Nephron (organoid): ENCODE measurements around the gene ZNRF1.

Experiments
- H3K27ac Mint-ChIP-seq, 3 experiments: 2 replicates each; pipeline ENCODE4 v1.8.0; 2020; ENCODE audit warnings: mixed read lengths in 3 of 3, mild to moderate bottlenecking in 2 of 3, moderate library complexity in 1 of 3
- H3K27me3 Mint-ChIP-seq: 2 replicates; pipeline ENCODE4 v1.8.0; 2021; ENCODE audit warnings: low read depth, mild to moderate bottlenecking, moderate library complexity, mixed read lengths
- H3K36me3 Mint-ChIP-seq: 2 replicates; pipeline ENCODE4 v1.8.0; 2020; ENCODE audit warnings: low read depth, mixed read lengths
- H3K4me1 Mint-ChIP-seq: 2 replicates; pipeline ENCODE4 v1.8.0; 2020; ENCODE audit warnings: mixed read lengths
- H3K4me3 Mint-ChIP-seq, 3 experiments: 2 replicates each; pipeline ENCODE4 v1.8.0; 2020; ENCODE audit warnings: mild to moderate bottlenecking in 3 of 3, mixed read lengths in 3 of 3, moderate library complexity in 2 of 3
- H3K9me3 Mint-ChIP-seq: 2 replicates; pipeline ENCODE4 v1.8.0; 2020; ENCODE audit warnings: mixed read lengths
- CTCF ChIP-seq, 3 experiments: fragments of 200-600 bp; sonication (generic); IDR thresholded peaks; one replicate each; pipeline ENCODE4 v1.5.0; 2021; ENCODE audit warnings: antibody characterized with exemption in 3 of 3; ENCODE audit not compliant: unreplicated experiment in 3 of 3

Gene ZNRF1

GRCh38 chr16:74997042-74997491 lies 1.8 kb upstream of the ZNRF1 start:
- TF ChIP-seq CTCF (IDR thresholded peaks at IDR 0.05; ENCODE audit: unreplicated experiment in 3 of 3), result no peak
- H3K4me3 Mint-ChIP-seq, result peak overlapping the region in 1 of 3 experiments; percentile 38
- peak overlapping the region in 1 of 3 experiments; percentile 42 for H3K27ac Mint-ChIP-seq
- H3K27me3 Mint-ChIP-seq, result no peaks in the 10 kb centered on the region
- peaks cover 24% of the 10 kb centered on the region for H3K4me1 Mint-ChIP-seq
- H3K36me3 Mint-ChIP-seq, result no peaks in the 10 kb centered on the region
- H3K9me3 Mint-ChIP-seq, result no peaks in the 10 kb centered on the region

- H3K27me3 Mint-ChIP-seq, result no peaks in the 10 kb centered on the region
- peaks cover 41% of the 10 kb centered on the region for H3K4me1 Mint-ChIP-seq
- peak overlapping the region in 1 of 3 experiments; percentile 86 for H3K27ac Mint-ChIP-seq
- H3K9me3 Mint-ChIP-seq, result no peaks in the 10 kb centered on the region
- H3K4me3 Mint-ChIP-seq, result peak overlapping the region; percentile 86 to 92 (median 88)
- no peak for TF ChIP-seq CTCF (IDR thresholded peaks at IDR 0.05; ENCODE audit: unreplicated experiment in 3 of 3)
- H3K36me3 Mint-ChIP-seq, result peaks cover 8% of the 10 kb centered on the region
Observed at GRCh38 chr16:74999219-74999608, 390 bp downstream of the ZNRF1 start.

GRCh38 chr16:74999609-75000480 lies 1.0 kb downstream of the ZNRF1 start:
- Mint-ChIP-seq H3K4me1 (peaks cover 43% of the 10 kb centered on the region), H3K27ac (peak overlapping the region; percentile 41 to 88 (median 86)), H3K36me3 (peaks cover 8% of the 10 kb centered on the region), H3K27me3 (no peaks in the 10 kb centered on the region), H3K9me3 (no peaks in the 10 kb centered on the region), H3K4me3 (peak overlapping the region; percentile 92 to 98 (median 95))
- TF ChIP-seq CTCF (IDR thresholded peaks at IDR 0.05; ENCODE audit: unreplicated experiment in 3 of 3), result no peak

GRCh38 chr16:75000481-75001081 lies 1.8 kb downstream of the ZNRF1 start:
- no peaks in the 10 kb centered on the region for H3K9me3 Mint-ChIP-seq
- peaks cover 8% of the 10 kb centered on the region for H3K36me3 Mint-ChIP-seq
- H3K27me3 Mint-ChIP-seq, result no peaks in the 10 kb centered on the region
- H3K27ac Mint-ChIP-seq, result peak overlapping the region; percentile 41 to 88 (median 64)
- H3K4me1 Mint-ChIP-seq, result peaks cover 47% of the 10 kb centered on the region
- H3K4me3 Mint-ChIP-seq, result peak overlapping the region; percentile 92 to 98 (median 95)
- TF ChIP-seq CTCF (IDR thresholded peaks at IDR 0.05; ENCODE audit: unreplicated experiment in 3 of 3), result no peak

GRCh38 chr16:75002474-75002873 lies 3.6 kb downstream of the ZNRF1 start:
- H3K36me3 Mint-ChIP-seq, result peaks cover 11% of the 10 kb centered on the region
- H3K27me3 Mint-ChIP-seq, result no peaks in the 10 kb centered on the region
- no peak for TF ChIP-seq CTCF (IDR thresholded peaks at IDR 0.05; ENCODE audit: unreplicated experiment in 3 of 3)
- H3K4me1 Mint-ChIP-seq, result peaks cover 47% of the 10 kb centered on the region
- H3K9me3 Mint-ChIP-seq, result no peaks in the 10 kb centered on the region
- H3K4me3 Mint-ChIP-seq, result peak overlapping the region; percentile 24 to 98 (median 40)
- no peak overlapping the region for H3K27ac Mint-ChIP-seq
